Hematopoietic multipotent progenitor cell (in vitro differentiated cells): Measurements from ENCODE around the gene SLF2. TPM values are rescaled to one million over a fixed set of nuclear protein-coding genes. Genes with fewer than 3 reads are reported as not detected.
A peak's percentile ranks its signal among the peaks of the same experiment; 100 is the strongest.
"Not testable (repeated sequence)": the region's sequence is repeated elsewhere in the genome, so short reads cannot be mapped to it uniquely, and the experiment has no call there.

Experiments used
- DNase-seq, 3 donors: peaks; one replicate each; pipeline ENCODE4 v3.0.0-alpha.2; 2011 to 2015; ENCODE audit warnings: low read depth in 2 of 3, low spot score in 2 of 3
- total RNA-seq: library from RNA; depleted of rRNA; stranded (reverse); fragments of >200 nt; gene quantifications from one replicate; pipeline ENCODE4 v1.2.3, GENCODE V29; 2012

Gene SLF2
- total RNA-seq, 1 donor: 9.2 TPM

- DNase-seq: no peak
Observed at GRCh38 chr10:100948916-100949315, 36.2 kb downstream of the SLF2 start.

DNA sequence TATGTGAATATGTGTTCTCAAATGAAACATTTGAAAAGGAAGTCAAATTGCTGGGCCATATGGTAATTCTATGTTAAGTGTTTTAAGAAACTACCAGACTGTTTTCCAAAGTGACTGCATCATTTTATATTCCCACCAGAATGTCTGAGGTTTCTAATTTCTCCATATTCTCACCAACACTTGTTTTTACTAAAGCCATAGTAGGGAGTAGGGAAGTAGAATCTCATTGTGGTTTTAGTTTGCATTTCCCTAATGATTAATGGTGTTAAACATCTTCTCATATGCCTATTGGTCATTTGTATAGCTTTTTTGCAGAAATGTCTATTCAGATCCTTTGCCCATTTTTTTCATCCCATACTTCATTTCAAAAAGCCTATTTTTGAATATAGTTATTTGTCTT is 47.5 kb downstream of the SLF2 start:
- DNase-seq: no peak

- DNase-seq: no peak
Observed at GRCh38 chr10:100962351-100963080, 49.8 kb downstream of the SLF2 start.

DNA sequence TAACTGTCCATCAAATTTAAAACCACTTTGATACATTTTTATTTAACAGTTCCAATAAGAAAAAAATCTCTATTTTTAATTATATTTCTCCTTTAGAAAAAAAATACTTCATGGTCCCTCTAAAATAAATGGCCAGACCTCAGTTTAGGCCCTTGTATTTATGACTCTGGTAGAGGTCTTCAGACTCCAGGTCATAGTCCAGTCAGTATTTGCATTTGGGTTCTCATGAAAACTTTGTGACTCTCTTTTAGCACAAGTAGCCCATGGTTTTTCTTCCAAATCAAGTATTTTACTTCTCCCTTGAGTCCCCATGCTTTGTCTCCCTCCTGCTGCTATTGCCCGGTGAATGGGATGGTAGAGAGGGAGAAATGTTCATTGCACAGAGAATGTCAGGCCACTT is 51.1 kb downstream of the SLF2 start:
- no peak for DNase-seq

GRCh38 chr10:100965820-100966219 is 53.1 kb downstream of the SLF2 start:
- DNase-seq: no peak

DNA sequence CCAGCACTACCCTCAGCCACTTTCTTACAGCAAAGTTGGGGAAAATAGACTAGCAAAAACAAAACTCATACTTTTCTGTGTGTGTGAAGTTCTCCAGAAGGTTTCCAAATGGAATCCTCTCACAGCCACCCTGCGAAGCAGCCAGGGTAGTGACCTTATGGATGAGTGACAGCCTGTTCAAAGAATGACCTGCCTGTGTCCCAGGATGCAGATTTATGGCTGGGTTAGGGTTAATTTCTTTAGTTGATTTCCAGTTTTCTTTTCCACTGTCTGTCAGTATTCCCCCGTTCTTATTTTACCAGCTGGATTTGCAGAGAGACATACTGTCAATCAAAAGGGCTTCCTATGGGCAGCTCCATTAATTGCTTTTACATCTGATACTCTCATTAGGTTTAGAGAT is 54.1 kb downstream of the SLF2 start:
- no peak for DNase-seq

- DNase-seq: no peak
Observed at GRCh38 chr10:100967332-100967731, 54.6 kb downstream of the SLF2 start.

GRCh38 chr10:100968062-100968736 is 55.4 kb downstream of the SLF2 start:
- no peak for DNase-seq

DNA sequence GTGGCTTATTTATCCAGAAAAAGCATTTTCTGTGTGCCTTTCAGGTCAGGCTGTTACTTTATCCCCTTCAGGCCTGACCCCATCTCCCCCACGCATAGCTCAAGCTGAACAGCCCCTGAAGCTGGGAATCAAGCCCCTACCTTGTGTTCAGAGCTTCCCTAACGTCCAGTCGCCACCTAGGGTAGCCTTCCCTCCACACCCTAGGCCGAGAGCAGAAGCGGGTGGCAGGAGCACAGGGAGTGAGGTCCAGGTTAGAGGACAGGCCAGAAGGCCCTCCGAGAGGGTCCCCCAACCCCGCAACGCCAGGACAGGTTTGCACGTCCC is 56.1 kb downstream of the SLF2 start:
- DNase-seq: no peak

DNA sequence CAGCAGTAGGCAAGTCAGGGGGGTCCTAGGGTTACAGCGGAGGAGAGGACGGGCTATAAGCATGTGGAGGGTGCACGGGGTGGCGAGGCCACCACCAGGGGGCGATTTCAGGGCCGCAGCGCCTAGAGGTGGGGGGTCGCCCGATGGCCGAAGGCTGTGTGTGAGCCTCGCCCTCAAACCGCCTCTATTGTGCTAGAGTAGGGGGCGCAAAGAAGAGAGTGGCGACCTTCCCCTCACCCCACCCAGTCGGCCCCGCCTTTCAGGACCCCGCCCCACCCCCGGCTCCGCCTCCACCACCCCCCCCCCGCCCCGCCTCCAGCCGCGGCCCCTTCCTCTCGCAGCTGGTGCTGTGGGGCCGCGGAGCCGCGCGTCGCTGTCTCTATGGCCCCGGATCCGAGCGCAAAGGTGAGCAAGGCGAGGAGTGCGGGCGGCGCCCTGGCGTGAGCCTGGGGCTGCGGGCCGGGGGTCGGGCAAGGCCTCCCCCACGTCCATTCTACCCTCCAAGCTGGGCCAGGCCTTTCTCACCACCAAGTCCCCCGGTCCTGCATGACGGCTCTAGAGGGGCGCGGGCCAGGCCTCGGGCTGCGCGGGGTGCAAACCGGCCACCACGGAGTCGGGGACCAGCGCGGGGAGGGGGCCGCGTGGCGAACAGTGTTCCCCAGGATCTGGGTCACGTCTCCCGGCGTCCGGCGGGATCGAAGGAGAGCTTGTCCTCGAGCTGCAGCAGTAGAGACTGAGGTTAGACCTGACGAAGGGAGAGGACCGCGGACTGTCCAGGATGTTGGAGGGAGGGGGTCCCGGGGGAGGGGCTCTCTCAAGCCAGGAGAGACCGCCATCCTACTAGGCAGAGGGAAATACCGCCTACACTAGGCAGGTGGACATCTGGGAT is 56.7 kb downstream of the SLF2 start, which contains the start of gene SEMA4G:
TSS of gene SEMA4G (plus strand) at position 318 of the 889 bp plus-strand sequence. CDS start 3,409 bp downstream, outside the sequence.
- DNase-seq: peak in 2 of 3 donors; percentile 54 to 60

- DNase-seq: peak in 2 of 3 donors; percentile 31 to 45
Observed at GRCh38 chr10:100970076-100970913, 57.5 kb downstream of the SLF2 start.

DNA sequence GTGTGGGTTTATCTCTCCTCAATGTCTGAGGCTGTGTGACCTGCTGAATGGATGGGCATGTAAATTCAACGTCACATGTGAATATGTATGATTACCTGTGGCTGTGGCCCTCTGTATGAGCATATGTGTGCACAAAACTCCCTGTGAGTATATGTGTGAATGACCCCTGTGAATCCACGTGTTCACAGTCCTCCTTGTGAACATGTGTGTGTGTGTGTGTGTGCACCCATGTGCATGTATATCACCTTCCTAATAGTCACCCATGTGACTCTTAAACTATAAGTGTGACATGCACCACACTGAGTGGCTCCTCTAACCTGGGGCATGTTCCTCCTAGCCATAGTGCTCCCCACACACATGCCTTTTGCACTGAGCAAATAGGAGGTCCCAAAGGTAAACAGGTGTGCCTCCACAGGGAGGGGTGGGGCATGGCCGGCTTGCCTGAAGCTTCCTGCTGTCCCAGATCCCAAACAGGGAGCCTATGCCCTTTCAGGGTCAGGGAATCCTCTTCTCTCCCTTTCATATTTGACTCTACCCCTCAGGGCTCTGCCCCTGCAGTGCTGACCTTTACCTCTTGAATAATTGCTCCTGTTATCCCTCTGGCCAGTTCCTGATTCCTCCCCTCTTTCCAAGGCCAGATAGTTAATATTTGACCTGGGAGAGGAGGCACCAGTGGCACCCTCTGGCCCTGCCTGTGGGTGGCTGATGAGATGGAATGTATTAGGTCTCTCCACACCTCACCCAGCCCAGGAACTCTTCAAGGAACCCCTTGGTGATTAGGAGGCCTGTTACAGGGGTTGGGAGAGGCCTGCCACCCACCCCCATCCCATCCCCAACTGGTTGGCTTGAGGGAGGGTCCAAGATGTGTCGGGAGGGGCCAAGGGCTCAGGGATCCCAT is 58.4 kb downstream of the SLF2 start:
- no peak for DNase-seq

- no peak for DNase-seq
Observed at GRCh38 chr10:100972115-100972903, 59.5 kb downstream of the SLF2 start.

DNA sequence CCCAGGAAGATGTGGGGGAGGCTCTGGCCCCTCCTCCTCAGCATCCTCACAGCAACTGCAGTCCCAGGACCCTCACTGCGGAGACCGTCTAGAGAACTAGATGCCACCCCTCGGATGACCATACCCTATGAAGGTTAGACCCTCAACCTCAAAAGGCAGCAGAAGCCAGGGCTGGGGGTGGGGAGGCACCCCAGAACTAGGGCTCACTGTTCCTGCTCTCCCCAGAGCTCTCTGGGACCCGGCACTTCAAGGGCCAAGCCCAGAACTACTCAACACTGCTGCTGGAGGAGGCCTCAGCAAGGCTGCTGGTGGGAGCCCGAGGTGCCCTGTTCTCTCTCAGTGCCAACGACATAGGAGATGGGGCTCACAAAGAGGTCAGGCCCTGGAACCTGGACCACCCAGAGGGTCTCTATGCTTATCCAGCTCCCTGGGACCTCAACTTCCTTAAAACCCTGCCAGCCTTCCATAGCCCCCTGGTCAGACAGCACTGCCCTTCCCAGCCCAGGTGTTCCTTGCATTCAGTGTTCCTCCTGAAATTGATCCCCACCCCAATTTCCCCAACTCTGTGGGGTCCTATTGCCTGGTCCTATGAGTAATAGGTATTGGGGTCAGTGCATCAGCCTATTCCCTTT is 60.3 kb downstream of the SLF2 start:
- DNase-seq: no peak

GRCh38 chr10:100975397-100975796 is 62.6 kb downstream of the SLF2 start:
- DNase-seq: not testable (repeated sequence)

GRCh38 chr10:100976906-100977305 is 64.1 kb downstream of the SLF2 start:
- no peak for DNase-seq

DNA sequence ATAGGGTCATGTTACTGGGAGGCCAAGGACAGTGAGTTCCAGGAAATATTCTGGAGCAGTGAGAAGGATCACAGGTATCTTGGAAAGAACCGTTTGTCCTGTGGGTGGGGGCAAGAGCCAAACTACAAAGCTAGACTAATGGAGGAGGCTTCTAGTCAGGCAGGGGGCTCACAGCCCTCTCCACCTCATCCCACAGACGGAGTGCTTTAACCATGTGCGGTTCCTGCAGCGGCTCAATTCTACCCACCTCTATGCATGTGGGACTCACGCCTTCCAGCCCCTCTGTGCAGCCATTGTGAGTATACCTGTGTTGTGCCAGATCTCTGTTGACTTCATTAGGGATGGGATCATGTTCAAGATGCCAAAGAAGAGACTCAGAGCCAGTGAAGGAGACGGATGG is 64.7 kb downstream of the SLF2 start:
- DNase-seq: no peak
